Right renal pelvis (tissue), 4 donors: ENCODE measurements around the gene PTDSS2. TPM values are rescaled to one million over a fixed set of nuclear protein-coding genes. Genes with fewer than 3 reads are reported as not detected.

Experiments
- DNase-seq, 4 donors: peaks; one replicate each; pipeline ENCODE4 v3.0.0-alpha.2; 2013; ENCODE audit warnings: low read depth in 4 of 4, low spot score in 3 of 4, missing footprints in 1 of 4
- polyA plus RNA-seq, 4 donors: library from polyadenylated mRNA; unstranded; fragments of 120-200 nt; gene quantifications; one replicate each; pipeline ENCODE4 v1.2.1, GENCODE V29; 2013; ENCODE audit not compliant: insufficient read length in 4 of 4

PTDSS2 gene
- polyA plus RNA-seq, 4 donors = 30.1 to 41.4 (median 32.5) TPM

- no peak for DNase-seq
Observed at GRCh38 chr11:488062-488461, 38.0 kb downstream of the PTDSS2 start.

- no peak for DNase-seq
Observed at GRCh38 chr11:488579-488978, 38.5 kb downstream of the PTDSS2 start.

GRCh38 chr11:488992-489391 lies 38.9 kb downstream of the PTDSS2 start:
- no peak for DNase-seq

GRCh38 chr11:489610-490185 lies 39.6 kb downstream of the PTDSS2 start:
- DNase-seq = no peak

GRCh38 chr11:490186-490929 lies 40.3 kb downstream of the PTDSS2 start:
- no peak for DNase-seq

GRCh38 chr11:490930-491260 lies 40.8 kb downstream of the PTDSS2 start:
- no peak for DNase-seq

- no peak for DNase-seq
Observed at GRCh38 chr11:491358-491757, 41.3 kb downstream of the PTDSS2 start.

GRCh38 chr11:492427-493226 lies 42.5 kb downstream of the PTDSS2 start:
- DNase-seq = no peak

- no peak for DNase-seq
Observed at GRCh38 chr11:494761-495536, 44.9 kb downstream of the PTDSS2 start.

- DNase-seq = no peak
Observed at GRCh38 chr11:495537-495931, 45.5 kb downstream of the PTDSS2 start.

- DNase-seq = no peak
Observed at GRCh38 chr11:496834-497564, 46.9 kb downstream of the PTDSS2 start.

GRCh38 chr11:497565-498296 lies 47.7 kb downstream of the PTDSS2 start:
- DNase-seq = no peak

GRCh38 chr11:498297-499181 lies 48.5 kb downstream of the PTDSS2 start:
- no peak for DNase-seq

GRCh38 chr11:499201-500076 lies 49.4 kb downstream of the PTDSS2 start:
- no peak for DNase-seq

GRCh38 chr11:501001-501682 lies 51.1 kb downstream of the PTDSS2 start:
- DNase-seq = no peak

- no peak for DNase-seq
Observed at GRCh38 chr11:501683-502287, 51.7 kb downstream of the PTDSS2 start.
